Panc1 (cell line): Measurements from ENCODE around the gene GRHL3. TPM values are rescaled to one million over a fixed set of nuclear protein-coding genes. Genes with fewer than 3 reads are reported as not detected.

Source experiments
- ATAC-seq: fragments of 200-7000 bp; cut with Tn5 transposase; 2 replicates; pipeline ENCODE4 v1.9.1; 2020; ENCODE audit warnings: mild to moderate bottlenecking, moderate library complexity
- BruUV-seq: library from RNA; stranded (reverse); fragments of 400-500 nt; replicated peaks from 2 replicates; lab custom pipeline; 2021; lab: Mats Ljungman, UMichigan
- CTCF ChIA-PET: fragments of 300-600 bp; sonication (Branson Sonifier 250); formaldehyde crosslinking; loops from one replicate; lab custom pipeline; 2022; ENCODE audit warnings: antibody characterized with exemption; lab: Charles Lee
- POLR2A ChIA-PET: fragments of 300-600 bp; sonication (Branson Sonifier 250); formaldehyde crosslinking; loops from one replicate; lab custom pipeline; 2022; ENCODE audit warnings: antibody characterized with exemption; lab: Charles Lee
- DNase-seq: peaks from one replicate; pipeline ENCODE4 v3.0.0-alpha.2; 2010; ENCODE audit warnings: low read depth, low spot score
- H3K27ac ChIP-seq: 2 replicates; pipeline ENCODE4 v1.5.1; 2011; ENCODE audit warnings: mild to moderate bottlenecking, low read length, inconsistent platforms
- H3K27me3 ChIP-seq: fragments of 200-500 bp; sonication (Bioruptor generic); 2 replicates; pipeline ENCODE4 v1.6.0; 2014; ENCODE audit warnings: low read length, inconsistent platforms; ENCODE audit not compliant: control insufficient read depth, insufficient read depth
- H3K36me3 ChIP-seq: fragments of 200-500 bp; sonication (Bioruptor generic); 2 replicates; pipeline ENCODE4 v1.5.1; 2014; ENCODE audit warnings: inconsistent platforms, mild to moderate bottlenecking, low read length, moderate library complexity; ENCODE audit not compliant: control insufficient read depth, insufficient read depth
- H3K4me1 ChIP-seq: 2 replicates; pipeline ENCODE4 v1.5.1; 2011; ENCODE audit warnings: inconsistent platforms, mild to moderate bottlenecking, low read length, moderate library complexity; ENCODE audit not compliant: control insufficient read depth, insufficient read depth
- H3K4me3 ChIP-seq, 2 experiments: 2 replicates each; pipeline ENCODE4 v1.5.1; 2011 to 2012; ENCODE audit warnings: low read depth in 2 of 2, low read length in 2 of 2, mild to moderate bottlenecking in 2 of 2, inconsistent platforms in 1 of 2, moderate library complexity in 1 of 2
- H3K9me3 ChIP-seq: fragments of 200-500 bp; sonication (Bioruptor generic); 2 replicates; pipeline ENCODE4 v1.5.1; 2014; ENCODE audit warnings: low read depth, mild to moderate bottlenecking, inconsistent platforms, low read length, moderate library complexity; ENCODE audit not compliant: control insufficient read depth, insufficient read depth
- CTCF ChIP-seq: fragments of 450-650 bp; IDR thresholded peaks from 2 replicates; pipeline ENCODE4 v1.5.1; 2017; ENCODE audit warnings: mild to moderate bottlenecking
- POLR2AphosphoS5 ChIP-seq: IDR thresholded peaks from 2 replicates; pipeline ENCODE4 v1.6.1; 2012; ENCODE audit warnings: mild to moderate bottlenecking, low read depth, low read length, moderate library complexity
- REST ChIP-seq, 2 experiments: IDR thresholded peaks; 2 replicates each; pipeline ENCODE4 v1.6.1; 2011 to 2012; ENCODE audit warnings: low read depth in 2 of 2, control low read depth in 1 of 2, low read length in 1 of 2, mild to moderate bottlenecking in 1 of 2, moderate library complexity in 1 of 2; ENCODE audit not compliant: insufficient read depth in 1 of 2
- SIN3A ChIP-seq: IDR thresholded peaks from 2 replicates; pipeline ENCODE4 v1.6.1; 2012; ENCODE audit warnings: low read depth, mild to moderate bottlenecking, low read length, moderate library complexity, borderline replicate concordance; ENCODE audit not compliant: insufficient read depth
- TCF7L2 ChIP-seq: IDR thresholded peaks from 2 replicates; pipeline ENCODE4 v1.6.1; 2011; ENCODE audit warnings: mild to moderate bottlenecking, low read depth, low read length, inconsistent platforms
- in situ Hi-C: cut with HindIII; loops from 2 replicates; pipeline ENCODE4 v1.10.0; 2016; ENCODE audit warnings: low sequenced_read_pairs, low pct_unique_long_range_greater_than_20kb
- intact Hi-C: fragments of 100-400 bp; cut with micrococcal nuclease; formaldehyde crosslinking; loops from one replicate; pipeline ENCODE4 v1.10.0; 2022; ENCODE audit not compliant: unreplicated experiment
- total RNA-seq: library from RNA; stranded (reverse); gene quantifications from one replicate; pipeline ENCODE4 v1.2.1, GENCODE V29; 2021; ENCODE audit not compliant: unreplicated experiment

GRHL3 gene
- total RNA-seq, 1 experiment from 2014 or later, result 16.7 TPM

- ATAC-seq, result peak; percentile 32
- POLR2A ChIA-PET, result interaction anchor here (0.6 kb wide), 1 partner anchor 307 kb away, joined by 3 read pairs; no protein-coding TSS in a partner anchor
- TF ChIP-seq TCF7L2 (no peak), SIN3A (no peak), POLR2AphosphoS5 (no peak), CTCF (no peak), REST (IDR thresholded peaks at IDR 0.05; ENCODE audit: insufficient read depth in 1 of 2, low read depth in 2 of 2, low read length in 1 of 2) (no peak)
- Histone ChIP-seq H3K4me3 (peak overlapping the region; percentile 46 to 71), H3K36me3 (no peaks in the 10 kb centered on the region), H3K27ac (peak overlapping the region; percentile 88), H3K27me3 (no peaks in the 10 kb centered on the region), H3K9me3 (no peaks in the 10 kb centered on the region), H3K4me1 (peaks cover 50% of the 10 kb centered on the region)
- CTCF ChIA-PET, result interaction anchor here (0.6 to 1.3 kb wide), 4 partner anchors 71 to 123 kb away, joined by 3 to 4 read pairs (median 3); no protein-coding TSS in a partner anchor
- intact Hi-C loops (no loop called here), in situ Hi-C loops (no loop called here)
- DNase-seq, result no peak
- BruUV-seq, result no TSS peak
These were observed 3.5 kb downstream of the GRHL3 start for GRCh38 chr1:24322470-24323177.

- Histone ChIP-seq H3K9me3 (no peaks in the 10 kb centered on the region), H3K27me3 (no peaks in the 10 kb centered on the region), H3K4me3 (peak overlapping the region in 1 of 2 experiments; percentile 71; a peak in 2 of 4 replicates), H3K27ac (peak overlapping the region; percentile 88), H3K36me3 (no peaks in the 10 kb centered on the region), H3K4me1 (peaks cover 44% of the 10 kb centered on the region)
- no TSS peak for BruUV-seq
- no peak for DNase-seq
- intact Hi-C loops (no loop called here), in situ Hi-C loops (no loop called here)
- no peak for ATAC-seq
- ChIA-PET POLR2A (no interaction called here), CTCF (interaction anchor here (0.6 kb wide), 1 partner anchor 121 kb away, joined by 3 read pairs; no protein-coding TSS in a partner anchor)
- TF ChIP-seq SIN3A (no peak), POLR2AphosphoS5 (no peak), REST (IDR thresholded peaks at IDR 0.05; ENCODE audit: insufficient read depth in 1 of 2, low read depth in 2 of 2, low read length in 1 of 2) (no peak), TCF7L2 (no peak), CTCF (no peak)
These were observed 4.1 kb downstream of the GRHL3 start for GRCh38 chr1:24323281-24323680.
